Neural crest cell (in vitro differentiated cells): ENCODE results near the gene GZF1. TPM values are rescaled to one million over a fixed set of nuclear protein-coding genes. Genes with fewer than 3 reads are reported as not detected.

ENCODE experiments used
- DNase-seq: peaks from one replicate; pipeline ENCODE4 v3.0.0; 2021; ENCODE audit warnings: low read depth, mixed read lengths, low spot score
- H3K27ac Mint-ChIP-seq: one replicate; pipeline ENCODE4 v1.8.0; 2021; ENCODE audit warnings: mild to moderate bottlenecking, mixed read lengths; ENCODE audit not compliant: unreplicated experiment
- H3K27me3 Mint-ChIP-seq: 2 replicates; pipeline ENCODE4 v1.8.0; 2021; ENCODE audit warnings: low read depth, mild to moderate bottlenecking, mixed read lengths
- H3K36me3 Mint-ChIP-seq: 2 replicates; pipeline ENCODE4 v1.8.0; 2021; ENCODE audit warnings: low read depth, mild to moderate bottlenecking, mixed read lengths
- H3K4me1 Mint-ChIP-seq: 2 replicates; pipeline ENCODE4 v1.8.0; 2021; ENCODE audit warnings: mixed read lengths
- H3K4me3 Mint-ChIP-seq: one replicate; pipeline ENCODE4 v1.8.0; 2021; ENCODE audit warnings: mild to moderate bottlenecking, mixed read lengths
- H3K9me3 Mint-ChIP-seq: 2 replicates; pipeline ENCODE4 v1.8.0; 2021; ENCODE audit warnings: mixed read lengths
- total RNA-seq: library from RNA; stranded (reverse); gene quantifications from 2 replicates; pipeline ENCODE4 v1.2.1, GENCODE V29; 2021
- TF ChIP-seq, protein P1 (sequence below): fragments of 200-600 bp; sonication (generic); conservative IDR thresholded peaks from 2 replicates; pipeline ENCODE4 v1.5.0; 2021; ENCODE audit warnings: antibody characterized with exemption, mild to moderate bottlenecking

GZF1 gene
- total RNA-seq, 1 donor from 2014 or later = 21.9 TPM

DNA sequence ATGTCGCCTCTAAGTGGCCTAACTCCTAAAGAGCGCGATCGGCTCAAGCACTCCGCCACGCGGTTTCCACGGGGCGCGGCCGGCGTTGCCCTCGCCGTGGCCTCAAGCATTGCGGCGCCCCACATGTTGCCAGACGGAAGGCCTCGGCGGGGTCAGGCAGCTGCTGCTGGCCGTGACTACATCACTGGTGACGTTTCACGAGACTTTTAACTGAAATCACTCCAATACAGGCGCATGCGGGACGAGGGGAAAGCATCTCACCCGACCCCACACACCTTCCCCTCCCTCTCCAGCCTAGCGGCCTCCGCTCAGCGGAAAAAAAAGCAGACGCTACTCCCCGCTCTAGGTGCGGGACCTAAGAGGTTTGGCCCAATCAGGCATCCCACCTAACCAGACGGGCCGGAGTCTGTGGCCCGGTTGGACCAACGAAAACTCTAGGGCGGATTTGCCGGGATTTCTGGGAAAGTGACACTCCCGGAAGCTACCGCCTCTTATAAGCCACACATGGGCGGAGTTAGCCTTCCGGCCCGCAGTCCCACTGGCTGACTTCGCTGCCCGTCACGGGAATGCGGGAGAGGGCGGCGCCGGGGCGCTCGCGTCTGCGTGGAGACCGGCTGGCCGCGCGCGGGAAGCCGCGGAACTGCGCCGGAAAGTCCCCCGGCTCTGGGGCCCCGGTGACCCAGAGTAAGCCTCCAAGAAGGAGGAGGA lies 11.6 kb upstream of the GZF1 start, which contains the start of gene NXT1:
NXT1 (plus strand) TSS at position 596 of the 708 bp plus-strand sequence. CDS start 3,251 bp downstream, outside the sequence.
- H3K4me1 Mint-ChIP-seq = peaks cover 33% of the 10 kb centered on the region
- H3K9me3 Mint-ChIP-seq = no peaks in the 10 kb centered on the region
- DNase-seq = peak; percentile 93
- no peaks in the 10 kb centered on the region for H3K36me3 Mint-ChIP-seq
- TF ChIP-seq, protein P1, sequence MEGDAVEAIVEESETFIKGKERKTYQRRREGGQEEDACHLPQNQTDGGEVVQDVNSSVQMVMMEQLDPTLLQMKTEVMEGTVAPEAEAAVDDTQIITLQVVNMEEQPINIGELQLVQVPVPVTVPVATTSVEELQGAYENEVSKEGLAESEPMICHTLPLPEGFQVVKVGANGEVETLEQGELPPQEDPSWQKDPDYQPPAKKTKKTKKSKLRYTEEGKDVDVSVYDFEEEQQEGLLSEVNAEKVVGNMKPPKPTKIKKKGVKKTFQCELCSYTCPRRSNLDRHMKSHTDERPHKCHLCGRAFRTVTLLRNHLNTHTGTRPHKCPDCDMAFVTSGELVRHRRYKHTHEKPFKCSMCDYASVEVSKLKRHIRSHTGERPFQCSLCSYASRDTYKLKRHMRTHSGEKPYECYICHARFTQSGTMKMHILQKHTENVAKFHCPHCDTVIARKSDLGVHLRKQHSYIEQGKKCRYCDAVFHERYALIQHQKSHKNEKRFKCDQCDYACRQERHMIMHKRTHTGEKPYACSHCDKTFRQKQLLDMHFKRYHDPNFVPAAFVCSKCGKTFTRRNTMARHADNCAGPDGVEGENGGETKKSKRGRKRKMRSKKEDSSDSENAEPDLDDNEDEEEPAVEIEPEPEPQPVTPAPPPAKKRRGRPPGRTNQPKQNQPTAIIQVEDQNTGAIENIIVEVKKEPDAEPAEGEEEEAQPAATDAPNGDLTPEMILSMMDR = no peak
- H3K4me3 Mint-ChIP-seq = peak within 1 kb of the TSS; percentile 98
- H3K27ac Mint-ChIP-seq = peak within 1 kb of the TSS; percentile 98
- no peaks in the 10 kb centered on the region for H3K27me3 Mint-ChIP-seq

DNA sequence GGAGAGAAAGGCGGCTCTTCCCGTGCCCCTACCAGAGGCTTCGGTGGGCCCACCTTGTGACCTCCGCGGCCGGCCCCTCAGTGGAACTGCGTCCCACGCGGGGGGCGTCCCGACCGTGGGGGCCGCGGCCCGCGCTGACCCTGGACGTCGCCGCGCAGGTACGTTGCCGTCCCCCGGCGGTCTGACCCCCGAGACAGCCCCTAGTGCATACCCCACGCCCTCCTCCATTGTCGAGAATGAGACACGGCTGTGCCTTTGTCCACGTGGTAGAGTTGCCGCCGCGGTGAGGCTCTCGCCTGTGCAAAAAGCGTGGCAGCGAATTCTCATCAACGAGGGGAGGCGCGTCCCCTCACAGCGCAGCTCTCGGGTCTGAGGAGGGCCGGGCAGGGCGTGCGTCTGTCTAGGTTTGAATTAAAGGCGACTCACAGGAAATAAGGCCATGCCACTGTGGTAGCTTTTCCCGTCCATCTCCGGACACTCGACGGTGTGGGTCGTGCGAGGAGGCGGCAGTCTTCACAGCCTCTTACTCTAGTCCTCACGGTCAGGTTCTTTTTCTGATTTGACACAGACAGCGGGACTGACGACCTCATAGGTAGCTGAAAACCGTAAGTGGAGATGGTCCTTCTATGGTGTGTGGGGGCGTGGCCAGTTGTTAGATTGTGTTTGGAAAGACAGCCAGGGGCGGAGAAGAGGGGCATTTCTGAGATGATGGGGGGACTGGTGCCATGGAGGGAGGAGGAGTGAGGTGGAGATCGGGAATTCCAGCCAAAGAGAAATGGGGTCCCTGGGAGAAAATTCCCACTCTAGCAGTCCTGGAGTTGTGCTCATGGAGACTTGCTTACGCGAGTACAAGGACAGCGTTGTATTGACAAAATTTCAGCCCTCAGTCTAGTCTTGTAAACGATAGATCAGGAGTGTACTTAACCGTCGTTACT lies 10.8 kb upstream of the GZF1 start:
- peak overlapping the region; percentile 38 for H3K27ac Mint-ChIP-seq
- H3K4me1 Mint-ChIP-seq = peaks cover 33% of the 10 kb centered on the region
- no peaks in the 10 kb centered on the region for H3K36me3 Mint-ChIP-seq
- TF ChIP-seq, protein P1 = no peak
- DNase-seq = peak; percentile 26
- no peaks in the 10 kb centered on the region for H3K9me3 Mint-ChIP-seq
- H3K27me3 Mint-ChIP-seq = no peaks in the 10 kb centered on the region
- H3K4me3 Mint-ChIP-seq = peak overlapping the region; percentile 98

DNA sequence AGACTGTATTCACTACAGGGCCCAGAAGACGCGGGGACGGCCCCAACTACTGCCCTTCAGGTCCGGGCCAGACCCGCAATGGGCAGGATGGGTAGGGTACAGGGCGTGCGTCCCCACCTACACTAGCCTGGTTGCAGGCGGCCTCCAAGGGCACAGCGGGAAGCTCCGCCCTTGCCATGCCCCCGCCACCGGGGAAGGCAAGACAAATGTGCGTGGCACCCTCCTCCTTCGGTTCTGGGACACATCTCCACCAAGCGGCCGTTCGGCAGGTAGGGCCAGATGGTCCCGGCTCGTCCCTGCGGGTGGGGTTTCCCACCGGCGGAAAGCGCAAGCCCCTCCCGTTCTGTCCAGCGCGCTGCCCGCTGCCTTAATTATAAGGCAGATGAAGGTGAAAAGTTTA lies 5.8 kb upstream of the GZF1 start:
- DNase-seq = no peak
- Mint-ChIP-seq H3K9me3 (no peaks in the 10 kb centered on the region), H3K27me3 (no peaks in the 10 kb centered on the region), H3K4me3 (peak overlapping the region; percentile 74), H3K36me3 (no peaks in the 10 kb centered on the region), H3K4me1 (peaks cover 35% of the 10 kb centered on the region), H3K27ac (no peak overlapping the region)
- TF ChIP-seq, protein P1 = no peak

DNA sequence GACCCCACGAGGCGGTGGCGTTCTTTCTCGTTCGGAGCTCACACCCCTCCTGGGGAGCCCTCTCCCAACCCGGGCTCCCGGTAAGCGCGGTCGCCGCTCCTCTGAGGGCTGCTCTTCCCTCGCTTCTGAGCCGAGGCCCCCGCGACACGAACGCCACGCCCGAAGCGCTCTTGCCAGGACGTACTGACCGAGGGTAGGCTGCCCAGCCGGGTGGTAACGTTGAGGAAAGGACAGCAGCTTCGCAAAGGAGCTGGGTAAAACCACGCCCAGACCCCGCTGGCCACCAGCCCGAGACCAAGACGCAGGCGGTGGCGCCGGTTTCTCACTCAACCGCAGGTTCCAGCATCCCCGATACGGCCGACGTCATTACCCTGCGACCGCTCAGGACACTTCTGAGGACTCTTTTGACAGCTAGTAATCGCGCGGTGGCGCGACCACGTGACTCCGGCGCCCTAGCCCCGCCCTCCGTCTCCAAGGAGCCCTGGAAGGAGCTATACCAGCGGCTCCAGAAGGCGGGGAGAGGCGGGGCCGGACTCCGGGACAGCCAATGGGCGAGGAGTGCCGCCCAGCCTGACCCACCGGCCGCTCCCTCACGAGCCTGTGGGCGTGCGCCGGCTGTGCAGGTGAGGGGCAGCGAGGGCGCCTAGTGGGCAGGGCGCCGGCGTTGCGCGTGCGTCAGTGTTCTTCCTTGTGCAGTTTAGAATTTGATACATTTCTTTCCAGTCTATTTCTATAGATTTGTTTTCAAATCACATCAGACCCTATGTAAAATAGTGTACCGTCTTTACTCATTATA lies 4.0 kb upstream of the GZF1 start:
- H3K4me1 Mint-ChIP-seq = peaks cover 28% of the 10 kb centered on the region
- no peaks in the 10 kb centered on the region for H3K27me3 Mint-ChIP-seq
- TF ChIP-seq, protein P1 = no peak

DNA sequence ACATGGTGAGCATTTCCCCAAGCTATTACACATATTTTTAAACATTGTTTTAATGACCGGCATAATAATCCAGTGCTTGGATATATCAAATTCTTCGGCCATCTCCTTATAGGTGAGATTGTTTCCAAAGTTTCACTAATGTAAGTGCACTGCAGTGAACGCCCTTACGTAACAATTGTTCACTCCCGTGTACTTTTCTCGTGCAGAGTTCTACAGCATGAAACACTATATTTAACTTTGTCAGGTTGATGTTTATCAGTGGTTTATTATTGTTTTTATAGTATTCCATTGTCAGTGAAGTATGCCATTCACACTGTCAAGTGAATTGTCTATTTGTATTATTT lies 3.4 kb upstream of the GZF1 start:
- H3K36me3 Mint-ChIP-seq = peaks cover 4% of the 10 kb centered on the region
- H3K4me1 Mint-ChIP-seq = peaks cover 33% of the 10 kb centered on the region
- peak overlapping the region; percentile 97 for H3K4me3 Mint-ChIP-seq
- H3K27ac Mint-ChIP-seq = no peak overlapping the region
- H3K27me3 Mint-ChIP-seq = no peaks in the 10 kb centered on the region
- TF ChIP-seq, protein P1 = no peak
- DNase-seq = no peak
- H3K9me3 Mint-ChIP-seq = no peaks in the 10 kb centered on the region

More for the DNA sequence above, 4.0 kb upstream of the GZF1 start:
- no peaks in the 10 kb centered on the region for H3K9me3 Mint-ChIP-seq
- H3K4me3 Mint-ChIP-seq = peak overlapping the region; percentile 97
- H3K27ac Mint-ChIP-seq = peak overlapping the region; percentile 88
- H3K36me3 Mint-ChIP-seq = peaks cover 2% of the 10 kb centered on the region
- DNase-seq = peak; percentile 97
